Loucy (cell line): ENCODE measurements around the gene CORO2B.

ENCODE experiments used
- H2AFZ ChIP-seq: fragments of 200-600 bp; sonication (generic); 2 replicates; pipeline ENCODE4 v1.6.0; 2016; ENCODE audit warnings: antibody characterized with exemption, mild to moderate bottlenecking, low read length, moderate library complexity
- H3F3A ChIP-seq: fragments of 200-600 bp; 2 replicates; pipeline ENCODE4 v1.6.0; 2016; ENCODE audit warnings: antibody characterized with exemption, low read depth, mild to moderate bottlenecking
- H3K27me3 ChIP-seq: fragments of 200-600 bp; sonication (generic); 2 replicates; pipeline ENCODE4 v1.6.1; 2014; ENCODE audit warnings: low read length, mild to moderate bottlenecking; ENCODE audit not compliant: insufficient read depth, poor library complexity, severe bottlenecking
- H3K36me3 ChIP-seq: fragments of 200-600 bp; sonication (generic); 2 replicates; pipeline ENCODE4 v1.6.1; 2016; ENCODE audit warnings: low read length; ENCODE audit not compliant: insufficient read depth
- H3K4me1 ChIP-seq: fragments of 200-600 bp; sonication (generic); 2 replicates; pipeline ENCODE4 v1.5.1; 2014; ENCODE audit warnings: low read length, mild to moderate bottlenecking; ENCODE audit not compliant: insufficient read depth, poor library complexity, severe bottlenecking
- H3K4me2 ChIP-seq: fragments of 200-600 bp; sonication (generic); 2 replicates; pipeline ENCODE4 v1.6.0; 2014; ENCODE audit warnings: antibody characterized with exemption, low read length, low read depth, mild to moderate bottlenecking; ENCODE audit not compliant: poor library complexity, severe bottlenecking
- H3K4me3 ChIP-seq: fragments of 200-600 bp; sonication (generic); 2 replicates; pipeline ENCODE4 v1.5.1; 2014; ENCODE audit warnings: low read length, mild to moderate bottlenecking, mixed read lengths; ENCODE audit not compliant: poor library complexity, severe bottlenecking
- H3K79me2 ChIP-seq: fragments of 200-600 bp; sonication (generic); 2 replicates; pipeline ENCODE4 v1.6.1; 2014; ENCODE audit warnings: low read length; ENCODE audit not compliant: insufficient read depth
- H3K9ac ChIP-seq: fragments of 200-600 bp; sonication (generic); 2 replicates; pipeline ENCODE4 v1.6.0; 2014; ENCODE audit warnings: mild to moderate bottlenecking, low read depth, low read length, moderate library complexity; ENCODE audit not compliant: poor library complexity, severe bottlenecking
- H3K9me2 ChIP-seq: fragments of 200-600 bp; sonication (generic); replicated peaks from 2 replicates; pipeline ENCODE4 v1.6.1; 2016; ENCODE audit warnings: low read depth, low read length, mixed read lengths
- H3K9me3 ChIP-seq: fragments of 200-600 bp; sonication (generic); 2 replicates; pipeline ENCODE4 v1.6.1; 2014; ENCODE audit warnings: mild to moderate bottlenecking, antibody characterized with exemption, low read length, low read depth; ENCODE audit not compliant: insufficient read depth
- H4K20me1 ChIP-seq: fragments of 200-600 bp; sonication (generic); 2 replicates; pipeline ENCODE4 v1.6.0; 2014; ENCODE audit warnings: antibody characterized with exemption, low read length, mild to moderate bottlenecking; ENCODE audit not compliant: insufficient read depth, poor library complexity, severe bottlenecking
- CTCF ChIP-seq: fragments of 200-600 bp; sonication (generic); conservative IDR thresholded peaks from 2 replicates; pipeline ENCODE4 v1.5.1; 2014; ENCODE audit warnings: mild to moderate bottlenecking, antibody characterized with exemption, low read length
- EZH2phosphoT487 ChIP-seq: fragments of 200-600 bp; IDR thresholded peaks from 2 replicates; pipeline ENCODE4 v1.6.1; 2018; ENCODE audit warnings: antibody characterized with exemption, mild to moderate bottlenecking, moderate library complexity, borderline replicate concordance

The CORO2B gene

GRCh38 chr15:68633231-68634121, 54.7 kb downstream of the CORO2B start:
- no peak for TF ChIP-seq EZH2phosphoT487
- no peak for TF ChIP-seq CTCF
- Histone ChIP-seq H4K20me1 (no peaks in the 10 kb centered on the region), H3K4me3 (no peak overlapping the region), H3K9ac (no peak overlapping the region), H3F3A (no peaks in the 10 kb centered on the region), H3K36me3 (no peaks in the 10 kb centered on the region), H3K4me2 (no peak overlapping the region), H3K4me1 (peaks cover 6% of the 10 kb centered on the region), H3K27me3 (no peaks in the 10 kb centered on the region), H3K9me2 (no peaks in the 10 kb centered on the region), H3K79me2 (no peaks in the 10 kb centered on the region), H2AFZ (no peak overlapping the region), H3K9me3 (no peaks in the 10 kb centered on the region)

DNA sequence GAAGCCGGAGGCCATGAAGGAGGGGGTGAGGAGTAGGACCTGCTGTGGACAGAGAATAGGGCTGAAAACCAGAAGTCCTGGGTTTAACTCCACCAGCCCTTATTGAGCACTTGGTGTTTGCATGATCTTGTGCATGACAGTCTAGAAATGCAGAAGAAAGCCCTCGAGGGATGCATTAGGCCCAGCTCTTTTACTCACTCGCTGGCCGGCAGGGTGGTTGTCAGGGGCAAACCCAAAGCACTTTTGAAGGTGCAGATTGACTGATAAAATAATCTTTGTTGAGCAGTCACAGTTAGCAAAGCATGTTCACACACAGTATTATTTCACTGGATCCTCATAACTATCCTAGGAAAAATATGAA, 55.3 kb downstream of the CORO2B start:
- TF ChIP-seq EZH2phosphoT487 (no peak), CTCF (no peak)
- no peaks in the 10 kb centered on the region for H3K9me2 ChIP-seq
- H3K4me3 ChIP-seq, result no peak overlapping the region
- no peaks in the 10 kb centered on the region for H3K79me2 ChIP-seq
- no peak overlapping the region for H2AFZ ChIP-seq
- no peaks in the 10 kb centered on the region for H3K36me3 ChIP-seq
- H3K4me1 ChIP-seq, result peaks cover 6% of the 10 kb centered on the region
- H3K4me2 ChIP-seq, result no peak overlapping the region
- H3K9me3 ChIP-seq, result no peaks in the 10 kb centered on the region
- no peaks in the 10 kb centered on the region for H4K20me1 ChIP-seq
- H3K27me3 ChIP-seq, result no peaks in the 10 kb centered on the region
- H3K9ac ChIP-seq, result no peak overlapping the region
- no peaks in the 10 kb centered on the region for H3F3A ChIP-seq

DNA sequence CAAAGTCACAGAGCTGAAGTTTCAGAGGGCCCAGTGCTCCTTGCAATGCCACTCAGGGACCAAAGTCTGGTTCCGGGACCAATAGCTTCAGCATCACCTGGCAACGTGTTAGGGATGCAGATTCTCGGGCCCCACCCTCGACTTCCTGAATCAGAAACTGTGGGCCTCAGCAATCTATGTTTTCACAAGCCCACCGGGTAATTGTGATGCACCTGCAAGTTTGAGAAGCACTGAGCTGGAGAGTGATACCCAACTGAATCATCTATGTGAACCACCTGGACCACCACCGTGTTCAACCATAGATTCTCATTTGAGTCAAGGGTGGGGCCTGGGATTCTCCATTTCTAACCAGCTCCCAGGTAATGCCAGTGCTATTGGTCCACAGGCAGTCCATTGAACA, 55.7 kb downstream of the CORO2B start:
- Histone ChIP-seq H3K4me3 (no peak overlapping the region), H2AFZ (no peak overlapping the region), H3K27me3 (no peaks in the 10 kb centered on the region), H4K20me1 (no peaks in the 10 kb centered on the region), H3K9me2 (no peaks in the 10 kb centered on the region), H3K4me1 (peaks cover 6% of the 10 kb centered on the region), H3K4me2 (no peak overlapping the region), H3F3A (no peaks in the 10 kb centered on the region), H3K9ac (no peak overlapping the region), H3K9me3 (no peaks in the 10 kb centered on the region), H3K79me2 (no peaks in the 10 kb centered on the region), H3K36me3 (no peaks in the 10 kb centered on the region)
- TF ChIP-seq CTCF (no peak), EZH2phosphoT487 (no peak)
